Fibroblast of skin of back (primary cell): ENCODE data around the gene LPO.

ENCODE experiments used
- DNase-seq: peaks from one replicate; pipeline ENCODE4 v3.0.0-alpha.2; 2013

LPO gene

GRCh38 chr17:58264407-58265103 is 26.2 kb downstream of the LPO start:
- DNase-seq = no peak

- DNase-seq = no peak
Measured at GRCh38 chr17:58265271-58265670, 26.9 kb downstream of the LPO start.

GRCh38 chr17:58265902-58266875 is 27.8 kb downstream of the LPO start:
- DNase-seq = no peak

GRCh38 chr17:58267347-58268324 is 29.3 kb downstream of the LPO start:
- DNase-seq = no peak

- no peak for DNase-seq
Measured at GRCh38 chr17:58268326-58268725, 29.9 kb downstream of the LPO start.

- DNase-seq = no peak
Measured at GRCh38 chr17:58268774-58269556, 30.6 kb downstream of the LPO start.

GRCh38 chr17:58269557-58270291 is 31.3 kb downstream of the LPO start:
- DNase-seq = no peak

- no peak for DNase-seq
Measured at GRCh38 chr17:58270476-58271215, 32.3 kb downstream of the LPO start.

GRCh38 chr17:58271216-58271931 is 33.0 kb downstream of the LPO start:
- no peak for DNase-seq

GRCh38 chr17:58272367-58273280 is 34.2 kb downstream of the LPO start:
- no peak for DNase-seq

GRCh38 chr17:58273453-58274104 is 35.2 kb downstream of the LPO start:
- no peak for DNase-seq

- no peak for DNase-seq
Measured at GRCh38 chr17:58275417-58275816, 37.0 kb downstream of the LPO start.

GRCh38 chr17:58276423-58276822 is 38.0 kb downstream of the LPO start:
- no peak for DNase-seq

GRCh38 chr17:58277107-58277801 is 38.9 kb downstream of the LPO start:
- no peak for DNase-seq

GRCh38 chr17:58277802-58278595 is 39.6 kb downstream of the LPO start:
- DNase-seq = no peak

- DNase-seq = no peak
Measured at GRCh38 chr17:58278661-58279015, 40.3 kb downstream of the LPO start.
